ENCODE results near the gene ACVR2A.

- TF ChIP-seq CTCF (IDR thresholded peaks at IDR 0.05) = no peak
- no peak for TF ChIP-seq EP300 (IDR thresholded peaks at IDR 0.05)
These were observed 10.5 kb downstream of the ACVR2A start for GRCh38 chr2:147855316-147855715.
